ENCODE results near the gene AHNAK2.

- TF ChIP-seq USF2 (CRISPR knock-in tag; IDR thresholded peaks at IDR 0.05) (no peak), CTCF (IDR thresholded peaks at IDR 0.05 in 2 of 3, conservative IDR thresholded peaks at IDR 0.05 in 1 of 3; ENCODE audit: insufficient read depth in 2 of 3, low read depth in 1 of 3, low read length in 3 of 3) (no peak), JUN (IDR thresholded peaks at IDR 0.05; ENCODE audit: borderline replicate concordance, low read depth, low read length) (no peak), JUN (CRISPR knock-in tag; IDR thresholded peaks at IDR 0.05; ENCODE audit: borderline replicate concordance) (no peak), KLF6 (CRISPR knock-in tag; IDR thresholded peaks at IDR 0.05; ENCODE audit: borderline replicate concordance) (no peak), STAG1 (CRISPR knock-in tag; IDR thresholded peaks at IDR 0.05; ENCODE audit: borderline replicate concordance) (no peak), NR2C2 (CRISPR knock-in tag; IDR thresholded peaks at IDR 0.05) (no peak), NR2C2 (tag; IDR thresholded peaks at IDR 0.05) (no peak), BCLAF1 (IDR thresholded peaks at IDR 0.05; ENCODE audit: borderline replicate concordance in 1 of 2, control insufficient read depth in 1 of 2, low read depth in 2 of 2, low read length in 1 of 2) (no peak)
- TF ChIP-seq, protein P1, sequence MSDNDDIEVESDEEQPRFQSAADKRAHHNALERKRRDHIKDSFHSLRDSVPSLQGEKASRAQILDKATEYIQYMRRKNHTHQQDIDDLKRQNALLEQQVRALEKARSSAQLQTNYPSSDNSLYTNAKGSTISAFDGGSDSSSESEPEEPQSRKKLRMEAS (CRISPR knock-in tag; IDR thresholded peaks at IDR 0.05), result no peak
These were observed 48.8 kb upstream of the AHNAK2 start for GRCh38 chr14:105026802-105027563.

All from K562 (cell line).